HEK293 (cell line): ENCODE data around the gene CRIM1.

Experiments
- CTCF ChIA-PET: fragments of 350-600 bp; formaldehyde crosslinking; extraction: SDS; loops from one replicate; lab custom pipeline; 2021; ENCODE audit warnings: antibody characterized with exemption; lab: Yijun Ruan, JAX
- POLR2A ChIA-PET: fragments of 300-600 bp; formaldehyde crosslinking; extraction: SDS; loops from one replicate; lab custom pipeline; 2020; ENCODE audit warnings: antibody characterized with exemption, inconsistent platforms; lab: Yijun Ruan, JAX
- H3K27ac ChIP-seq: fragments of 200-500 bp; sonication (Bioruptor generic); 2 replicates; pipeline ENCODE4 v1.5.1; 2014; ENCODE audit warnings: low read depth, low read length, control low read depth, inconsistent platforms; ENCODE audit errors: extremely low read depth
- H3K36me3 ChIP-seq, 2 experiments: fragments of 200-500 bp in 1 of 2; sonication (Bioruptor generic) in 1 of 2; 1 replicate in 1 of 2; 2 replicates in 1 of 2; pipeline ENCODE4 v1.5.1; 2014 to 2017; ENCODE audit warnings: inconsistent platforms in 2 of 2, low read length in 2 of 2; ENCODE audit not compliant: control insufficient read depth in 2 of 2, insufficient read depth in 1 of 2
- H3K4me1 ChIP-seq: fragments of 200-500 bp; sonication (Bioruptor generic); 2 replicates; pipeline ENCODE4 v1.5.1; 2014; ENCODE audit warnings: mild to moderate bottlenecking, low read length, inconsistent platforms; ENCODE audit not compliant: control insufficient read depth, insufficient read depth
- H3K4me3 ChIP-seq: 2 replicates; pipeline ENCODE4 v1.5.1; 2011; ENCODE audit warnings: low read depth, mild to moderate bottlenecking, control low read depth, low read length, moderate library complexity
- H3K9me3 ChIP-seq: fragments of 200-500 bp; sonication (Bioruptor generic); 2 replicates; pipeline ENCODE4 v1.5.1; 2014; ENCODE audit warnings: low read depth, low read length, inconsistent platforms; ENCODE audit not compliant: control insufficient read depth, insufficient read depth
- GLIS2 ChIP-seq: fragments of 450-650 bp; formaldehyde crosslinking; IDR thresholded peaks from 2 replicates; pipeline ENCODE4 v1.5.1; 2016; ENCODE audit warnings: missing biosample characterization, missing genetic modification characterization
- KLF1 ChIP-seq: fragments of 450-650 bp; formaldehyde crosslinking; IDR thresholded peaks from 2 replicates; pipeline ENCODE4 v1.5.1; 2016; ENCODE audit warnings: missing biosample characterization, missing genetic modification characterization
- KLF16 ChIP-seq: fragments of 450-650 bp; formaldehyde crosslinking; IDR thresholded peaks from 2 replicates; pipeline ENCODE4 v1.5.1; 2017; ENCODE audit warnings: missing biosample characterization, missing genetic modification characterization
- PATZ1 ChIP-seq: fragments of 450-650 bp; formaldehyde crosslinking; IDR thresholded peaks from 2 replicates; pipeline ENCODE4 v1.5.1; 2016; ENCODE audit warnings: missing biosample characterization, missing genetic modification characterization
- PBX3 ChIP-seq: sonication (generic); formaldehyde crosslinking; IDR thresholded peaks from 2 replicates; pipeline ENCODE4 v1.8.1; 2022; ENCODE audit warnings: mild to moderate bottlenecking, moderate library complexity, missing genetic modification reagents
- SCRT1 ChIP-seq: fragments of 450-650 bp; formaldehyde crosslinking; IDR thresholded peaks from 2 replicates; pipeline ENCODE4 v1.5.1; 2016; ENCODE audit warnings: missing biosample characterization, missing genetic modification characterization, borderline replicate concordance
- TCF7L2 ChIP-seq: IDR thresholded peaks from 2 replicates; pipeline ENCODE4 v1.6.1; 2011; ENCODE audit warnings: low read depth, mild to moderate bottlenecking, inconsistent platforms, low read length, moderate library complexity, borderline replicate concordance
- ZBTB44 ChIP-seq: fragments of 450-650 bp; IDR thresholded peaks from 2 replicates; pipeline ENCODE4 v1.5.1; 2018; ENCODE audit warnings: missing biosample characterization, mild to moderate bottlenecking, missing genetic modification characterization
- ZFP3 ChIP-seq: fragments of 450-650 bp; formaldehyde crosslinking; IDR thresholded peaks from 2 replicates; pipeline ENCODE4 v1.5.1; 2016; ENCODE audit warnings: low read depth, missing biosample characterization, missing genetic modification characterization
- ZNF248 ChIP-seq: fragments of 450-650 bp; formaldehyde crosslinking; IDR thresholded peaks from 2 replicates; pipeline ENCODE4 v1.5.1; 2017; ENCODE audit warnings: missing biosample characterization, missing genetic modification characterization
- ZNF274 ChIP-seq, 2 experiments: fragments of 200-500 bp in 1 of 2; fragments of 450-650 bp in 1 of 2; sonication (Bioruptor generic) in 1 of 2; formaldehyde crosslinking in 1 of 2; IDR thresholded peaks; 2 replicates each; pipeline versions ENCODE4 v1.5.1 to v1.6.1; 2014 to 2016; ENCODE audit warnings: borderline replicate concordance in 1 of 2, inconsistent platforms in 1 of 2, low read length in 1 of 2, missing biosample characterization in 1 of 2, missing genetic modification characterization in 1 of 2
- ZNF362 ChIP-seq: fragments of 450-650 bp; formaldehyde crosslinking; IDR thresholded peaks from 2 replicates; pipeline ENCODE4 v1.5.1; 2016; ENCODE audit warnings: missing biosample characterization, missing genetic modification characterization
- ZNF398 ChIP-seq: fragments of 450-650 bp; formaldehyde crosslinking; IDR thresholded peaks from 2 replicates; pipeline ENCODE4 v1.5.1; 2017; ENCODE audit warnings: missing biosample characterization, missing genetic modification characterization
- ZNF449 ChIP-seq: fragments of 450-650 bp; formaldehyde crosslinking; IDR thresholded peaks from 2 replicates; pipeline ENCODE4 v1.5.1; 2017; ENCODE audit warnings: missing biosample characterization, mild to moderate bottlenecking, missing genetic modification characterization, moderate library complexity
- ZNF473 ChIP-seq: fragments of 450-650 bp; formaldehyde crosslinking; IDR thresholded peaks from 2 replicates; pipeline ENCODE4 v1.5.1; 2017; ENCODE audit warnings: missing biosample characterization, missing genetic modification characterization
- ZNF513 ChIP-seq: fragments of 450-650 bp; IDR thresholded peaks from 2 replicates; pipeline ENCODE4 v1.5.1; 2018; ENCODE audit warnings: missing biosample characterization, missing genetic modification characterization
- ZNF558 ChIP-seq: fragments of 450-650 bp; formaldehyde crosslinking; IDR thresholded peaks from 2 replicates; pipeline ENCODE4 v1.5.1; 2016; ENCODE audit warnings: missing biosample characterization, missing genetic modification characterization
- ZNF585B ChIP-seq: fragments of 450-650 bp; formaldehyde crosslinking; IDR thresholded peaks from 2 replicates; pipeline ENCODE4 v1.5.1; 2016; ENCODE audit warnings: missing biosample characterization, missing genetic modification characterization
- ZNF660 ChIP-seq: fragments of 450-650 bp; IDR thresholded peaks from 2 replicates; pipeline ENCODE4 v1.5.1; 2018; ENCODE audit warnings: missing biosample characterization, mild to moderate bottlenecking, missing genetic modification characterization
- ZNF704 ChIP-seq: fragments of 450-650 bp; formaldehyde crosslinking; IDR thresholded peaks from 2 replicates; pipeline ENCODE4 v1.5.1; 2016; ENCODE audit warnings: missing biosample characterization, missing genetic modification characterization

The CRIM1 gene

GRCh38 chr2:36355890-36356297 lies 316 bp downstream of the CRIM1 start:
- Histone ChIP-seq H3K27ac (peak overlapping the region; percentile 93), H3K9me3 (no peaks in the 10 kb centered on the region), H3K36me3 (no peaks in the 10 kb centered on the region), H3K4me3 (peak overlapping the region; percentile 95), H3K4me1 (peaks cover 25% of the 10 kb centered on the region)
- ChIA-PET POLR2A (interaction anchor here (0.6 to 3.4 kb wide), 14 partner anchors 11 to 262 kb away, joined by 3 to 22 read pairs (median 4); no protein-coding TSS in a partner anchor), CTCF (interaction anchor here (0.6 to 2.0 kb wide), 2 partner anchors 16 to 285 kb away, joined by 3 to 8 read pairs; no protein-coding TSS in a partner anchor)
- TF ChIP-seq ZNF585B: no peak
- no peak for TF ChIP-seq ZFP3 (tag by site-specific recombination)
- TF ChIP-seq ZNF660 (tag by site-specific recombination): 0 out of 2 replicates have a peak, but pooled peaks have one; percentile 8
- TF ChIP-seq PATZ1: no peak
- no peak for TF ChIP-seq SCRT1
- TF ChIP-seq ZNF704: no peak
- peak; percentile 64; the same call in 1 of the 2 replicates for TF ChIP-seq ZNF513 (tag by site-specific recombination)
- TF ChIP-seq ZNF473 (tag by site-specific recombination): no peak
- no peak for TF ChIP-seq ZNF274 (IDR thresholded peaks at IDR 0.05; ENCODE audit: low read length)
- TF ChIP-seq ZNF274 (tag by site-specific recombination; IDR thresholded peaks at IDR 0.05; ENCODE audit: borderline replicate concordance): no peak
- TF ChIP-seq GLIS2 (tag by site-specific recombination): no peak

GRCh38 chr2:36356298-36356989 lies 866 bp downstream of the CRIM1 start:
- peaks cover 25% of the 10 kb centered on the region for H3K4me1 ChIP-seq
- POLR2A ChIA-PET: interaction anchor here (0.6 to 3.4 kb wide), 12 partner anchors 10 to 150 kb away, joined by 3 to 22 read pairs (median 4); no protein-coding TSS in a partner anchor
- H3K36me3 ChIP-seq: no peaks in the 10 kb centered on the region
- H3K4me3 ChIP-seq: peak overlapping the region; percentile 95
- H3K9me3 ChIP-seq: no peaks in the 10 kb centered on the region
- H3K27ac ChIP-seq: peak overlapping the region; percentile 93; the same call in 1 of the 2 replicates
- CTCF ChIA-PET: interaction anchor here (0.6 to 2.0 kb wide), 5 partner anchors 15 to 422 kb away, joined by 3 to 8 read pairs (median 4); no protein-coding TSS in a partner anchor
- TF ChIP-seq ZNF473 (tag by site-specific recombination) (no peak), ZBTB44 (no peak), PBX3 (CRISPR knock-in tag) (no peak), ZNF398 (tag by site-specific recombination) (peak; percentile 53), KLF16 (tag by site-specific recombination) (no peak), ZNF558 (tag by site-specific recombination) (no peak), ZNF449 (tag by site-specific recombination) (no peak), ZNF362 (tag by site-specific recombination) (no peak), ZNF248 (tag by site-specific recombination) (no peak), KLF1 (tag by site-specific recombination) (peak; percentile 27; the same call in 1 of the 2 replicates), TCF7L2 (no peak)
